GM13976 (cell line): ENCODE measurements around the gene PIK3R6.

Experiments
- DNase-seq: peaks from one replicate; pipeline ENCODE4 v3.0.0; 2012; ENCODE audit warnings: low spot score
- CTCF ChIP-seq: IDR thresholded peaks from 2 replicates; pipeline ENCODE4 v1.5.1; 2012; ENCODE audit warnings: borderline replicate concordance, mild to moderate bottlenecking; ENCODE audit not compliant: insufficient read depth; ENCODE audit errors: extremely low read depth, missing control alignments, control extremely low read depth
- in situ Hi-C: fragments of 300-500 bp; cut with MboI; formaldehyde crosslinking; loops from one replicate; pipeline ENCODE4 v1.12.0; 2022; ENCODE audit warnings: low sequenced_read_pairs, mixed read lengths, inconsistent platforms; ENCODE audit not compliant: unreplicated experiment

The PIK3R6 gene

GRCh38 chr17:8900626-8901585 is 33.4 kb upstream of the PIK3R6 start:
- TF ChIP-seq CTCF, result no peak
- in situ Hi-C loops, result no loop called here
- DNase-seq, result no peak

GRCh38 chr17:8900207-8900606 is 32.7 kb upstream of the PIK3R6 start:
- DNase-seq, result no peak
- in situ Hi-C loops, result no loop called here
- no peak for TF ChIP-seq CTCF

GRCh38 chr17:8898636-8899035 is 31.2 kb upstream of the PIK3R6 start:
- DNase-seq, result no peak
- no peak for TF ChIP-seq CTCF
- in situ Hi-C loops, result loop anchor here (10.0 kb wide), 1 partner anchor 144 kb away; the partner anchor contains the start of gene SPDYE4

- DNase-seq, result no peak
- no peak for TF ChIP-seq CTCF
- in situ Hi-C loops, result loop anchor here (10.0 kb wide), 1 partner anchor 143 kb away; the partner anchor contains the start of gene SPDYE4
Measured at GRCh38 chr17:8898126-8898525, 30.7 kb upstream of the PIK3R6 start.

- in situ Hi-C loops, result loop anchor here (10.0 kb wide), 1 partner anchor 142 kb away; the partner anchor contains the start of gene SPDYE4
- DNase-seq, result no peak
- TF ChIP-seq CTCF, result no peak
Measured at GRCh38 chr17:8896641-8897635, 29.5 kb upstream of the PIK3R6 start.

GRCh38 chr17:8896087-8896486 is 28.6 kb upstream of the PIK3R6 start:
- no peak for DNase-seq
- TF ChIP-seq CTCF, result no peak
- in situ Hi-C loops, result loop anchor here (10.0 kb wide), 1 partner anchor 141 kb away; the partner anchor contains the start of gene SPDYE4
